Measurements from ENCODE around the gene BNIP5. TPM values are rescaled to one million over a fixed set of nuclear protein-coding genes. Genes with fewer than 3 reads are reported as not detected.

BNIP5 gene
- total RNA-seq, 3 donors from 2014 or later = 8.1 to 17.4 (median 12.6) TPM

- peak; percentile 92 for ATAC-seq
- Histone ChIP-seq H3K36me3 (ENCODE audit: low read depth) (no peaks in the 10 kb centered on the region), H3K4me3 (no peak overlapping the region), H3K4me1 (ENCODE audit: low read depth) (peaks cover 35% of the 10 kb centered on the region), H3K9me3 (no peaks in the 10 kb centered on the region)
- TF ChIP-seq CTCF (IDR thresholded peaks at IDR 0.05) = no peak
- DNase-seq = peak; percentile 83 to 87 (median 85)
- intact Hi-C loops (cut with DNase I, micrococcal nuclease) = no loop called here
Observed at GRCh38 chr6:36319436-36319762, 17.3 kb downstream of the BNIP5 start.

GRCh38 chr6:36318690-36319435, 17.8 kb downstream of the BNIP5 start:
- DNase-seq (no peak), ATAC-seq (no peak)
- intact Hi-C loops (cut with DNase I, micrococcal nuclease) = no loop called here
- Histone ChIP-seq H3K9me3 (no peaks in the 10 kb centered on the region), H3K36me3 (ENCODE audit: low read depth) (no peaks in the 10 kb centered on the region), H3K4me1 (ENCODE audit: low read depth) (peaks cover 35% of the 10 kb centered on the region), H3K4me3 (no peak overlapping the region)
- no peak for TF ChIP-seq CTCF (IDR thresholded peaks at IDR 0.05)

- no peak for ATAC-seq
Observed at GRCh38 chr6:36317623-36318022, 19.1 kb downstream of the BNIP5 start.

GRCh38 chr6:36315921-36316320, 20.8 kb downstream of the BNIP5 start:
- no peak for TF ChIP-seq CTCF (IDR thresholded peaks at IDR 0.05)
- H3K9me3 ChIP-seq = no peaks in the 10 kb centered on the region
- H3K36me3 ChIP-seq (ENCODE audit: low read depth) = no peaks in the 10 kb centered on the region
- H3K4me1 ChIP-seq (ENCODE audit: low read depth) = peaks cover 35% of the 10 kb centered on the region
- DNase-seq = peak in 2 of 3 donors; percentile 56 to 57
- H3K4me3 ChIP-seq = no peak overlapping the region
- peak; percentile 49 for ATAC-seq
- intact Hi-C loops (cut with DNase I, micrococcal nuclease) = no loop called here

More at GRCh38 chr6:36317623-36318022, 19.1 kb downstream of the BNIP5 start:
- no peak for TF ChIP-seq CTCF (IDR thresholded peaks at IDR 0.05)
- H3K9me3 ChIP-seq = no peaks in the 10 kb centered on the region
- no peak overlapping the region for H3K4me3 ChIP-seq
- peaks cover 35% of the 10 kb centered on the region for H3K4me1 ChIP-seq (ENCODE audit: low read depth)
- no peaks in the 10 kb centered on the region for H3K36me3 ChIP-seq (ENCODE audit: low read depth)
- intact Hi-C loops (cut with DNase I, micrococcal nuclease) = no loop called here
- DNase-seq = no peak

- intact Hi-C loops (cut with DNase I, micrococcal nuclease) = no loop called here
- H3K9me3 ChIP-seq = no peaks in the 10 kb centered on the region
- ATAC-seq (no peak), DNase-seq (no peak)
- no peak overlapping the region for H3K4me3 ChIP-seq
- no peaks in the 10 kb centered on the region for H3K36me3 ChIP-seq (ENCODE audit: low read depth)
- peaks cover 24% of the 10 kb centered on the region for H3K4me1 ChIP-seq (ENCODE audit: low read depth)
- TF ChIP-seq CTCF (IDR thresholded peaks at IDR 0.05) = no peak
Observed at GRCh38 chr6:36314221-36315014, 22.3 kb downstream of the BNIP5 start.
